Fibroblast of mammary gland (primary cell): Measurements from ENCODE around the gene GALNT5.
A peak's percentile ranks its signal among the peaks of the same experiment; 100 is the strongest.

Source experiments
- DNase-seq: peaks from one replicate; pipeline ENCODE4 v3.0.0-alpha.2; 2010; ENCODE audit warnings: low read depth
- H3K4me3 ChIP-seq: 2 replicates; pipeline ENCODE4 v1.5.1; 2011; ENCODE audit warnings: low read depth, mild to moderate bottlenecking, low read length, moderate library complexity; ENCODE audit not compliant: control insufficient read depth
- TF ChIP-seq, protein P1 (sequence below): conservative IDR thresholded peaks from 2 replicates; pipeline ENCODE4 v1.5.1; 2011; ENCODE audit warnings: low read depth, low read length, inconsistent platforms; ENCODE audit not compliant: control insufficient read depth, insufficient read depth

The GALNT5 gene

DNA sequence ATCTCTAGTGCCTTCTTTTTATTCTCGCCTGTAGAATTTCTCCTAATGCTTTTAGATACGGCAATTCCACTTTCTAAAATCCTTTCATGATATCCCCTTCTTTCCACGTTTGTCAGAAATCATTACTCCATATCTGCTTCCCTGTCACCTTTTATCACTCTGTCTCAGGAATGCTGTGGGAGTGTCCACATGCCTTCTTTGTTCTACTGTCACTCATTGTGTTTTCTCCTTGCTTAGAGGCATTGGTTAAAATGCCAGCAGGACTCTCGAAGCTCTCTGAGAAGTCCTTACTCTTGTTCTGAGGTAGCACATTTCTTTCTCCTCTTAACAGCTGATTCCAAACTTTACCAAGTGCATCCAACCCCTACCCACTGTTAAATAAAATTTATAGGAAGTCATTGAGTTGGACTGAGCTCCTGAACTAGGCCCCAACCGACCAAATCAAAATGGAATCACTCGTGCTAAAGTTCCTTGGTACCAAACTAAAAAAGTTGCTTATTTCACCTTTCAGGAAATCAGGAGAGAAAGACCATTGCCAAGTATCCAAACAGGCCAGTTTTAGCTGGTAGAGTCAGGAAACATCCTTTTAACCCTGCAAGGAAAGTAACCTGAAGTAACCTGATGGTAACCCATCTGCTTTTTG, 10.6 kb upstream of the GALNT5 start:
- no peak for DNase-seq
- TF ChIP-seq, protein P1, sequence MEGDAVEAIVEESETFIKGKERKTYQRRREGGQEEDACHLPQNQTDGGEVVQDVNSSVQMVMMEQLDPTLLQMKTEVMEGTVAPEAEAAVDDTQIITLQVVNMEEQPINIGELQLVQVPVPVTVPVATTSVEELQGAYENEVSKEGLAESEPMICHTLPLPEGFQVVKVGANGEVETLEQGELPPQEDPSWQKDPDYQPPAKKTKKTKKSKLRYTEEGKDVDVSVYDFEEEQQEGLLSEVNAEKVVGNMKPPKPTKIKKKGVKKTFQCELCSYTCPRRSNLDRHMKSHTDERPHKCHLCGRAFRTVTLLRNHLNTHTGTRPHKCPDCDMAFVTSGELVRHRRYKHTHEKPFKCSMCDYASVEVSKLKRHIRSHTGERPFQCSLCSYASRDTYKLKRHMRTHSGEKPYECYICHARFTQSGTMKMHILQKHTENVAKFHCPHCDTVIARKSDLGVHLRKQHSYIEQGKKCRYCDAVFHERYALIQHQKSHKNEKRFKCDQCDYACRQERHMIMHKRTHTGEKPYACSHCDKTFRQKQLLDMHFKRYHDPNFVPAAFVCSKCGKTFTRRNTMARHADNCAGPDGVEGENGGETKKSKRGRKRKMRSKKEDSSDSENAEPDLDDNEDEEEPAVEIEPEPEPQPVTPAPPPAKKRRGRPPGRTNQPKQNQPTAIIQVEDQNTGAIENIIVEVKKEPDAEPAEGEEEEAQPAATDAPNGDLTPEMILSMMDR: no peak
- H3K4me3 ChIP-seq: no peak overlapping the region

DNA sequence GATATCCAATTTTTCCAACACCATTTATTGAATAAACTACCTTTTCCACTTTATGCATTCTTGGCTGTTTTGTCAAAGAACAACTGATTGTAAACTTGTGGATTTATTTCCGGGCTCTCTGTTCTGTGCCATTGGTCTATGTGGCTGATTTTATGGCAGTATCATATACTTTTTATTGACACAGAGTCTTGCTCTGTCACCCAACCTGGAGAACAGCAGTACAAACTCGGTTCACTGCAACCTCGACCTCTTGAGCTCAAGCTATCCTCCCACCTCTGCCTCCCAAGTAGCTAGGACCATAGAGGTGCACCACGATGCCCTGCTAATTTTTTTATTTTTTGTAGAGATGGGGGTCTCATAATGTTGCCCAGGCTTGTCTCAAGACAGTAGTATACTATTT, 6.7 kb upstream of the GALNT5 start:
- TF ChIP-seq, protein P1: no peak
- no peak overlapping the region for H3K4me3 ChIP-seq
- no peak for DNase-seq

DNA sequence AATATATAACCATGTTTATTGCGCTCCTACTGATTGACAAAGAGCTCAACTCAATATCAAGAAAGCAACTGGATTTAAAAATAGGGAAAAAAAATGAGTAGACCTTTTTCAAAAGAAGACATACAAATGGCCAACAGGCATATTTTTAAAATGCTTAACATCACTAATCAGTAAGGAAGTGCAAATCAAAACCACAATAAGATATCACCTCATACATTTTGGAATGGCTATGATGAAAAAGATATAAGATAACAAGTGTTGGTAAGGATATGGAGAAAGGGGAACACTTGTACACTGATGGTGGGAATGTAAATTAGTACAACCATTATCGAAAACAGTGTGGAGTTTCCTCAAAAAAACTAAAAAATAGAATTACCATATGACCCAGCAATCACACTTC, 5.6 kb upstream of the GALNT5 start:
- no peak overlapping the region for H3K4me3 ChIP-seq
- TF ChIP-seq, protein P1: no peak
- DNase-seq: no peak

DNA sequence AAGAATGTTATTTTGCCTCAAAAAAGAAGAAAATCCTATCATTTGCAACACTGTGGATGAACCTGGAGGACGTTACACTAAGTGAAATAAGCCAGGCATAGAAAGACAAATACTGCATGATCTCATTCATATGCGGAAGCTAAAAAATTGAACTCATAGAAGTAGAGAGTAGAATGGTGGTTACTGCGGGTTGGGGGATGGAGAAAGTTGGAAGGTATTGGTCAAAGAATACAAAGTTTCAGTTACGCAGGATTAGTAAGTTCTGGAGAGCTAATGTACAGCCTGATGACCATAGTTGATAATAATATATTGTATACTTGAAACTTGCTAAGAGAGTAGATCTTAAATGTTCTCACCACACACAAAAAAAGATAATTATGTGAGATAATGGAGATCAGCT, 5.0 kb upstream of the GALNT5 start:
- H3K4me3 ChIP-seq: no peak overlapping the region
- DNase-seq: no peak
- TF ChIP-seq, protein P1: no peak

- DNase-seq: peak; percentile 85
- TF ChIP-seq, protein P1: no peak
- H3K4me3 ChIP-seq: no peak overlapping the region
Measured at GRCh38 chr2:157254041-157254440, 3.5 kb upstream of the GALNT5 start.

GRCh38 chr2:157255746-157256145, 1.8 kb upstream of the GALNT5 start:
- no peak for DNase-seq
- TF ChIP-seq, protein P1: no peak
- H3K4me3 ChIP-seq: no peak overlapping the region

GRCh38 chr2:157256626-157257025, 879 bp upstream of the GALNT5 start:
- H3K4me3 ChIP-seq: no peak overlapping the region
- TF ChIP-seq, protein P1: no peak
- DNase-seq: peak; percentile 45
